22Rv1 (cell line): ENCODE results near the gene RBBP8NL.
A peak's percentile ranks its signal among the peaks of the same experiment; 100 is the strongest.

Source experiments
- H3K27ac ChIP-seq: fragments of 450-650 bp; 2 replicates; pipeline ENCODE4 v1.5.1; 2017
- CTCF ChIP-seq: fragments of 450-650 bp; IDR thresholded peaks from 2 replicates; pipeline ENCODE4 v1.5.1; 2017; ENCODE audit warnings: mild to moderate bottlenecking
- ZFX ChIP-seq: fragments of 450-650 bp; IDR thresholded peaks from 2 replicates; pipeline ENCODE4 v1.6.1; 2017; ENCODE audit warnings: antibody characterized with exemption, borderline replicate concordance

The RBBP8NL gene

DNA sequence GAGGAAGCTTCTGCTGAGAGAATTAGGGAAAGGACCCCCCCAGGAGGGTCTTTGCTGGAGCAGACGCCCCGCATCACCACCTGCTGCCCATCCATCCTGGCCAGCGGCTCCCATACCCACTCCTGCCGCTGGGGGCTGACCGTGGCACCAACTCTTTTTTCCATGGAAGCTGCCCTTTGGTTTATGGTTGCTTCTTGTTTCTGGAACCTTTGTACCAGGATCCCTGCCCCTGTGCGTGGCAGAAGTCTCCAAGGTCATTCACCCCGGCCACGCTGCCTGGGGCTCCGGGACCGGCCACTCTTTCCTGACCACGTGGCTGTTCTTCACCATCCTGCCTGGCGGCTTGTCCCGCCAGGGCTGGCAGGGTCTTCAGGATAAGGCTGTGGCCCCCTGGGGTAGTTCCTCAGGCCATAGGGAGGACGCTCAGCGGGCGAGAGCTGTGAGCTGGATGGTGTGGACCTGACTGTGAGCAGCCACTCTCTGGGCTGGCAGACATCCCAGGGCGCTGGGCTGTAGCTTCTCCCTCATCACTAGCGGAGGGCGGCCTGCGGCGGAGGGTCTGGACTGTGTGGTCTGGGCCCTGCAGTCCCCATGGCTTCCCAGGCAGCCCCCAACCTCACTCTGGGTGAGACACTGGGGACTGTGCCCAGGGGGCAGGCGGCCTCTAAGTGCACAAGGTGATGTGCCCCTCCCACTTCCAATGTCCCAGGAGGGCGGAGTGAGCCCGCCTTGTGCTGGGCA lies 22.8 kb upstream of the RBBP8NL start:
- no peak overlapping the region for H3K27ac ChIP-seq
- TF ChIP-seq CTCF (peak; percentile 75), ZFX (no peak)

DNA sequence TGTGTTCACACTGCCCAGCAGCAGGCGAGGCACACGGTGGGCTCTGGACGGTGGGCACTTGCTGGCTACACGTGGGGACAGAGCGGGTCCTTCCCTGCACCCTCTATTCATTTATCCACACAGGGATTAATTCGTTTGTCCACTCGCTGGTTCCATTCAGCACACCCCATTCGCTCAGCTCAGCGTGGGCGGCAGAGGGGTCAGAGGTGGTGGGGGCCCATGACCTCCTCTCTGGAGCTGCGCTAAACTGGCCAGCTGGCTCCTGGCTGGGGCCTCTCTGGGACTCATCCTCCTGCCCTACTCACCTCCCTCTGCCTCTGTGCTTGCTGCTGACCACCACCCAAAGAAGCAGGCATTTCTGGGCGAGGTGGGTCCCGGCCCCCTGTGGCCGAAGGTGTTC lies 21.4 kb upstream of the RBBP8NL start:
- no peak overlapping the region for H3K27ac ChIP-seq
- TF ChIP-seq ZFX (no peak), CTCF (no peak)

DNA sequence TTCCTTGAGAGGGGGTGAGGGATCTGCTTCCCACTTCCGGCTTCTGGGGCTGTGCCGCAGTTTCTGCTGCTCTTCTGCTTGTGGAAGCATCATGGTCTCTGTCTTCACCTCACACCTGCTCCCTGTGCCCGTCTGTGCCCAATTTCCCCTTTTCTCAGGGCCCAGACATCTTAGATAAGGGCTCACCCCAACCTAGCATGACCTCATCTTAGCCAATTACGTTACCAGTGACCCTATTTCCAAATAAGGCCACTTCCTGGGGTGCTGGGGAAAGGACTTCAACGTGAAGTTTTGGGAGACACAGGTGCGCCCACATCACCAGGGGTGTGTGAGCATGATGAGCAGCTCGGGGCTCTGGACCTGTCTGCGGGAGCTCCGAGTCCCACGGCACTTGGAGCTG lies 20.7 kb upstream of the RBBP8NL start:
- TF ChIP-seq ZFX (no peak), CTCF (no peak)
- H3K27ac ChIP-seq: no peak overlapping the region

GRCh38 chr20:62446888-62447869 lies 19.8 kb upstream of the RBBP8NL start:
- H3K27ac ChIP-seq: no peak overlapping the region
- TF ChIP-seq CTCF (no peak), ZFX (no peak)

- H3K27ac ChIP-seq: no peak overlapping the region
- no peak for TF ChIP-seq ZFX
- no peak for TF ChIP-seq CTCF
These were observed 19.1 kb upstream of the RBBP8NL start for GRCh38 chr20:62446481-62446880.

GRCh38 chr20:62445553-62446340 lies 18.4 kb upstream of the RBBP8NL start:
- TF ChIP-seq CTCF (no peak), ZFX (no peak)
- H3K27ac ChIP-seq: no peak overlapping the region
